Measurements from ENCODE around the gene BCR. TPM values are rescaled to one million over a fixed set of nuclear protein-coding genes. Genes with fewer than 3 reads are reported as not detected.

BCR gene
- total RNA-seq, 1 donor from 2014 or later = 24.3 TPM

- DNase-seq (ENCODE audit: low spot score) = no peak
- intact Hi-C loops (cut with DNase I) = no loop called here
These were observed 31.3 kb downstream of the BCR start for GRCh38 chr22:23211622-23212021.

GRCh38 chr22:23212061-23213021 lies 32.0 kb downstream of the BCR start:
- DNase-seq (ENCODE audit: low spot score) = no peak
- intact Hi-C loops (cut with DNase I) = no loop called here

- no peak for DNase-seq (ENCODE audit: low spot score)
- intact Hi-C loops (cut with DNase I) = no loop called here
These were observed 32.8 kb downstream of the BCR start for GRCh38 chr22:23213022-23213555.

GRCh38 chr22:23213581-23214334 lies 33.4 kb downstream of the BCR start:
- intact Hi-C loops (cut with DNase I) = no loop called here
- no peak for DNase-seq (ENCODE audit: low spot score)

GRCh38 chr22:23214398-23214797 lies 34.1 kb downstream of the BCR start:
- no peak for DNase-seq (ENCODE audit: low spot score)
- intact Hi-C loops (cut with DNase I) = no loop called here

GRCh38 chr22:23215294-23216241 lies 35.3 kb downstream of the BCR start:
- intact Hi-C loops (cut with DNase I) = loop anchor here (5.0 kb wide), 1 partner anchor 33 kb away; the partner anchor contains the start of gene BCR
- DNase-seq (ENCODE audit: low spot score) = no peak

GRCh38 chr22:23216461-23217170 lies 36.3 kb downstream of the BCR start:
- intact Hi-C loops (cut with DNase I) = loop anchor here (5.0 kb wide), 1 partner anchor 34 kb away; the partner anchor contains the start of gene BCR
- no peak for DNase-seq (ENCODE audit: low spot score)

GRCh38 chr22:23217171-23218052 lies 37.1 kb downstream of the BCR start:
- intact Hi-C loops (cut with DNase I) = loop anchor here (5.0 kb wide), 1 partner anchor 35 kb away; the partner anchor contains the start of gene BCR
- no peak for DNase-seq (ENCODE audit: low spot score)

- DNase-seq (ENCODE audit: low spot score) = no peak
- intact Hi-C loops (cut with DNase I) = loop anchor here (5.0 kb wide), 1 partner anchor 36 kb away; the partner anchor contains the start of gene BCR
These were observed 38.0 kb downstream of the BCR start for GRCh38 chr22:23218053-23218866.

- intact Hi-C loops (cut with DNase I) = loop anchor here (5.0 kb wide), 1 partner anchor 37 kb away; the partner anchor contains the start of gene BCR
- no peak for DNase-seq (ENCODE audit: low spot score)
These were observed 38.5 kb downstream of the BCR start for GRCh38 chr22:23218867-23219251.

- intact Hi-C loops (cut with DNase I) = loop anchor here (5.0 kb wide), 1 partner anchor 37 kb away; the partner anchor contains the start of gene BCR
- no peak for DNase-seq (ENCODE audit: low spot score)
These were observed 39.0 kb downstream of the BCR start for GRCh38 chr22:23219317-23219716.

- intact Hi-C loops (cut with DNase I) = loop anchor here (5.0 kb wide), 1 partner anchor 38 kb away; the partner anchor contains the start of gene BCR
- no peak for DNase-seq (ENCODE audit: low spot score)
These were observed 39.6 kb downstream of the BCR start for GRCh38 chr22:23219822-23220484.

- DNase-seq (ENCODE audit: low spot score) = no peak
- intact Hi-C loops (cut with DNase I) = no loop called here
These were observed 40.4 kb downstream of the BCR start for GRCh38 chr22:23220485-23221350.

GRCh38 chr22:23221351-23221804 lies 41.1 kb downstream of the BCR start:
- no peak for DNase-seq (ENCODE audit: low spot score)
- intact Hi-C loops (cut with DNase I) = no loop called here
